ENCODE measurements around the gene SLC39A11.

- TF ChIP-seq RAD21 (conservative IDR thresholded peaks at IDR 0.05), result no peak
- no peak for TF ChIP-seq CTCF (IDR thresholded peaks at IDR 0.05; ENCODE audit: poor library complexity, severe bottlenecking)
Measured at GRCh38 chr17:72693151-72693878, 399.2 kb downstream of the SLC39A11 start.
